Heart right ventricle (tissue), 16 donors: ENCODE results near the gene CPNE2. TPM values are rescaled to one million over a fixed set of nuclear protein-coding genes. Genes with fewer than 3 reads are reported as not detected.

Experiments
- ATAC-seq, 8 donors: fragments of 200-7000 bp; cut with Tn5 transposase; one replicate each; pipeline ENCODE4 v1.9.1; 2020; ENCODE audit warnings: mild to moderate bottlenecking in 8 of 8, moderate library complexity in 8 of 8, moderate number of reproducible peaks in 1 of 8
- DNase-seq, 2 donors: peaks; one replicate each; pipeline ENCODE4 v3.0.0-alpha.2; 2020
- H3K27ac ChIP-seq, 10 donors: fragments of 200-600 bp; sonication (generic) in 2 of 10; one replicate each; pipeline versions ENCODE4 v1.5.0 to v1.8.0; 2020 to 2022; ENCODE audit warnings: mild to moderate bottlenecking in 3 of 10
- H3K27me3 ChIP-seq, 7 donors: fragments of 200-600 bp; one replicate each; pipeline ENCODE4 v1.8.0; 2021 to 2022; ENCODE audit warnings: mild to moderate bottlenecking in 2 of 7
- H3K36me3 ChIP-seq, 9 donors: fragments of 200-600 bp; sonication (generic) in 1 of 9; one replicate each; pipeline versions ENCODE4 v1.5.0 to v1.8.0; 2020 to 2022; ENCODE audit warnings: mild to moderate bottlenecking in 2 of 9
- H3K4me1 ChIP-seq, 9 donors: fragments of 200-600 bp; sonication (generic) in 1 of 9; one replicate each; pipeline versions ENCODE4 v1.5.0 to v1.8.0; 2020 to 2022; ENCODE audit warnings: mild to moderate bottlenecking in 4 of 9
- H3K4me3 ChIP-seq, 10 donors: fragments of 200-600 bp; sonication (generic) in 2 of 10; one replicate each; pipeline versions ENCODE4 v1.5.0 to v1.8.0; 2020 to 2022; ENCODE audit warnings: mild to moderate bottlenecking in 7 of 10, moderate library complexity in 2 of 10
- H3K9me3 ChIP-seq, 11 donors: fragments of 200-600 bp in 10 of 11; sonication (generic) in 2 of 11; one replicate each; pipeline versions ENCODE4 v1.5.0 to v1.8.0; 2013 to 2022; ENCODE audit warnings: mild to moderate bottlenecking in 2 of 11, control low read depth in 1 of 11, moderate library complexity in 1 of 11
- CTCF ChIP-seq, 9 donors: fragments of 200-600 bp; sonication (generic) in 2 of 9; IDR thresholded peaks; one replicate each; pipeline versions ENCODE4 v1.5.0 to v1.8.0; 2021 to 2022; ENCODE audit warnings: antibody characterized with exemption in 9 of 9, mild to moderate bottlenecking in 5 of 9, moderate library complexity in 1 of 9
- WGBS, 2 donors: extraction: QIAGEN DNeasy Blood & Tissue Kit; methylation state at CpG; one replicate each; pipeline ENCODE4 v1.1.7; 2013; ENCODE audit warnings: inconsistent platforms in 1 of 2; 5-methylcytosine and 5-hydroxymethylcytosine counted together
- intact Hi-C, 10 donors: fragments of 100-400 bp; cut with DNase I; formaldehyde crosslinking; loops; one replicate each; pipeline versions ENCODE4 v1.11.1 to v1.14.2; 2022
- polyA plus RNA-seq, 2 donors: library from polyadenylated mRNA; stranded (reverse); fragments of 200-250 nt; gene quantifications; one replicate each; pipeline ENCODE4 v1.2.3, GENCODE V29; 2013
- total RNA-seq, 10 donors: library from RNA; stranded (reverse); fragmentation: NEBNext Ultra II Directional in 3 of 10; extraction: Animal tissue kit (Norgen Biotek cat#: 25700) in 3 of 10; gene quantifications; one replicate each; pipeline versions ENCODE4 v1.2.1 to v1.2.4, GENCODE V29; 2021 to 2023
- donor health status: Arrhythmogenic right ventricular cardiomyopathy.
- donor health status: ischemic (EF 13 %, LVEDD 7.1; RV severe dilation, severe dysfunction).
- donor health status: healthy with polysubstance abuse.
- donor health status: DM: no; HTN: yes; CAD: no.
- donor health status: DM: no; HTN: no; CAD: no.
- donor health status: ischemic (EF 25% LVEDD 6.9; RV normal size, moderate dysfunction).
- donor health status: ischemic (EF 25% LVEDD 5.7; RV mildly dilated, moderate dysfunction).
- donor health status: healthy.
- donor health status: DM: yes; HTN: yes; CAD: no.
- donor health status: Ischemic cardiomyopathy.
- donor health status: ischemic (EF 35%, LVEDD 5.7; RV mildly dilated, moderate dysfunction).
- donor health status: nonischemic (EF 11% LVEDD 7.7; RV severe dilation, severe dysfunction).
- donor health status: DM: yes; HTN: yes; CAD: no.
- donor health status: PGD.
- donor health status: ischemic (EF 29% LVEDD 5.4; RV normal size, mild dysfunction).
- donor health status: nonischemic (EF 23%, LVEDD 6.1; RV moderate dilation, normal function).

CPNE2 gene
- total and polyA plus RNA-seq, 12 donors = 6.5 to 32.1 (median 11.0) TPM

DNA sequence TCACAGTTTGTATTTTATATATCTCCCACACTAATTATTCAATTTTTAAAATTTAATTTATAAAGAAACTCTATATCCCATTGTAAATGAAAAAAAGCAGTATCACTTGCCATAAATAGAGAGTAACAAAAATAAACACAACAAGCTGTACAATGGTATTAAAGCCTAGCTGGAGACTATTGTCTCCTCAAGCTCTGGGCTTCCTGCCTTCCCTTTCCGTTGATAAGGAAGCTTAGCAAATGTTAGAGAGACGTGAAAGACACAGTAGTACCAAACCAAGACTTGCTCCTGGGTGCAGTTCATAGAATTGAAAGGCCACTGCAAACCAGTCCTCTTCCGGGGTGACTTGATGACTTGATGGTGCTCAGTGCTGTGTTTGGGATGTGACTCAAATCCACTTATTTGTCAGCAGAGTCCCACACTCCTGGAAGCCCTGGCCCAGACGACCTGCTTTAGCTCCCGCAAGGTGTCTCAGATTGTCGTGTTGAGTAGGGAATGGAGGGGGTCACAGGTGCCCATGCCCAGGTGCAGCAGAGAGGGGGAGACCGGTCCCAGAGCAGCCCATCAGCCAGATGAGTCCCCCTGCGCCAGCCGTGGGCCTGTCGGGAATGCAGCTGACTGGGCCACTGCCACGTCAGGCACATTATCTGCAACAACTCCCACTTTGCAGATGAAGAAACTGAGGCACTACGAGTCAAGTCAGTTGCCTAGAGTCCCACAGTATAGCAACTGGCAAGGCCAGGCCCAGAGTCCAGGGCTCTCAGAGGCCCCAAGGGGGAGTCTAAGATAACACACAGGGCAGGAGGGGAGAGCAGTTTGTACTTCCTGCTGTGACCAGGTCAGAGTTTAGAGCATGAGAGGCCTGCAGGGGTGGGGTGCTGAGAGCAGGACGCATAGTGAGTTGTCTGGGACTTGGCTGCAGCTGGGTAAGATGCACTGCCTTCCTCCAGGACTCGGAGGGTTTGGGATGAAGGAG, 53.0 kb downstream of the CPNE2 start:
- no peak overlapping the region for H3K4me3 ChIP-seq
- no peak for TF ChIP-seq CTCF (IDR thresholded peaks at IDR 0.05)
- peaks cover 14 to 100% (median 85%) of the 10 kb centered on the region in 9 donors for H3K4me1 ChIP-seq
- ATAC-seq (peak; percentile 25 to 66 (median 54)), DNase-seq (no peak)
- WGBS, 2 donors = 62 to 72% methylated on average over 14 of the region's 14 CpGs
- intact Hi-C loops = loop anchor here in 3 of 10 donors (1.0 to 10.0 kb wide), 4 partner anchors 38 to 53 kb away; partner anchors contain the start of gene CPNE2 (in 3 of the 3)
- no peaks in the 10 kb centered on the region for H3K9me3 ChIP-seq
- H3K27me3 ChIP-seq = no peaks in the 10 kb centered on the region
- peak overlapping the region in 9 of 10 donors; percentile 58 to 85 (median 79) for H3K27ac ChIP-seq
- peaks cover 0 to 13% (median 0%) of the 10 kb centered on the region in 9 donors for H3K36me3 ChIP-seq

- H3K27ac ChIP-seq = peak overlapping the region in 9 of 10 donors; percentile 63 to 85 (median 78)
- intact Hi-C loops = loop anchor here in 3 of 10 donors (5.0 to 10.0 kb wide), 3 partner anchors 39 to 54 kb away; partner anchors contain the start of gene CPNE2 (in 2 of the 3)
- H3K9me3 ChIP-seq = no peaks in the 10 kb centered on the region
- no peaks in the 10 kb centered on the region for H3K27me3 ChIP-seq
- ATAC-seq (peak in 1 of 8 donors; percentile 29), DNase-seq (no peak)
- peaks cover 14 to 99% (median 77%) of the 10 kb centered on the region in 9 donors for H3K4me1 ChIP-seq
- no peak overlapping the region for H3K4me3 ChIP-seq
- H3K36me3 ChIP-seq = peaks cover 0 to 13% (median 0%) of the 10 kb centered on the region in 9 donors
- 80 to 81% methylated on average over 24 of the region's 24 CpGs for WGBS, 2 donors
- TF ChIP-seq CTCF (IDR thresholded peaks at IDR 0.05) = peak in 1 of 9 donors; percentile 4
These were observed 53.8 kb downstream of the CPNE2 start for GRCh38 chr16:57146040-57146647.

DNA sequence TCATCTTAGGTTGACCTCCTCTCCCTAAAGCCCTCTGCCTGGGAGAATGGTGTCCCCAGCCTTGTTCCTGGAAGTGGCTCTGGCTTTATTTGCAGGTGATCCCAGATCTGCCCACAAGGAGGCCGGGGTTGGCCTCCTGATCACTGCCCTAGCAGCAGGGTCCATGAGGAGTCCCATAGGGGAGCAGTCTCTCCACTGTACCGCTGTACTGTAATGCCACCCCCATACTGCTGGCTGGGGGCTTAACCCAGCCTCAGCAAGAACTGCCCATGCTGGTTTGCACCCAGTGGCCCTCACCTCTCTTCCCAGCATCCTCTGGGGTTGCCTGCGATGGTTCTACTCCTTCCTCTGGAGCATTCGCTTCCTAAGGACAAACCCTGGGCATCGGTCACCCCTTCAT, 54.4 kb downstream of the CPNE2 start:
- Histone ChIP-seq H3K4me1 (peaks cover 14 to 99% (median 74%) of the 10 kb centered on the region in 9 donors), H3K36me3 (peaks cover 0 to 13% (median 0%) of the 10 kb centered on the region in 9 donors), H3K9me3 (no peaks in the 10 kb centered on the region), H3K27ac (peak overlapping the region in 9 of 10 donors; percentile 63 to 85 (median 78)), H3K4me3 (no peak overlapping the region), H3K27me3 (no peaks in the 10 kb centered on the region)
- no peak for ATAC-seq
- 91 to 93% methylated on average over 5 of the region's 5 CpGs for WGBS, 2 donors
- intact Hi-C loops = loop anchor here in 3 of 10 donors (5.0 to 10.0 kb wide), 3 partner anchors 39 to 54 kb away; partner anchors contain the start of gene CPNE2 (in 2 of the 3)
- no peak for DNase-seq
- TF ChIP-seq CTCF (IDR thresholded peaks at IDR 0.05) = peak in 2 of 9 donors; percentile 3 to 15
